Astrocyte of the hippocampus (primary cell): ENCODE data around the gene OR5A1.
"Not testable (repeated sequence)": the region's sequence is repeated elsewhere in the genome, so short reads cannot be mapped to it uniquely, and the experiment has no call there.

ENCODE experiments used
- DNase-seq: peaks from one replicate; pipeline ENCODE4 v3.0.0; 2011; ENCODE audit warnings: low read depth, low spot score

The OR5A1 gene

DNA sequence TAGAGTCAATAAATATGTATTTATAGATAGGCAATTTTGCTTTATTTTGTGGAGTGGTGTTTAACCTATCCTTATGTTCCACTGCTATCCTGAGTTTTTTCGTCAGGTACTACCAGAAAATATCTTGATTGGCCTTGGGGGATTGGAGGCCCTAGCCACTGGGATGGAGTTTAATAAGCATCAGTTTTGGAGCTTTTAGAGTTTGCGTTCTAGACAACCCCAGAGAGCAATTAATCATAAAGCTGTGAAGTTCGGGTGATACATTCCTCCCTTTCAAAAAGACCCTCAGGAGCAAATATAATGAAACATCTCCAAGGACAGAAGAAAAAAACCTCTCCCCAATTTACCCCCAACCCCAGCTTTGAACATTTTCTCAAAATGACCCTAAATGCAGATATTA is at the start of gene OR5A1:
Gene OR5A1, plus strand, starts transcription at position 301 of the 400 bp plus-strand sequence. CDS start 6,700 bp downstream, outside the sequence.
- no peak for DNase-seq

DNA sequence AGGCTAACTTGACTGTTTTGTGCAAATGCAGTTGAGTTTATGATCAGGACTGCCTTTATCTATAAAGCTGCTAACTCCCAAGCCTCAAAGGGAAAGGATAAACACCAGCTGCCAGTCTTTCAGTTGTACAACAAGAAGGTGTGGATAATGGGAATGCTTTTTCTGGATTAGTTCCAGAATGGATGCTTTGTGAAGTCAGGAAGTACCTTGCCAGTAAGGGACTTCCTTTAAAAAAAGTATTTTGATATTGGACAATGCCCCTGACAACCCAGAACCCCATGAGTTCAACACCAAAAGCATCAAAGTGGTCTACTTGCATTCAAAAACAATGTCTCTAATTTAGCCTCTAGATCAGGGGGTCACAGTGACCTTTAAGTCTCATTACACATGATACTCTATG is 42.1 kb upstream of the OR5A1 start:
- no peak for DNase-seq

- DNase-seq = no peak
Measured at GRCh38 chr11:59400461-59401261, 35.6 kb upstream of the OR5A1 start.

DNA sequence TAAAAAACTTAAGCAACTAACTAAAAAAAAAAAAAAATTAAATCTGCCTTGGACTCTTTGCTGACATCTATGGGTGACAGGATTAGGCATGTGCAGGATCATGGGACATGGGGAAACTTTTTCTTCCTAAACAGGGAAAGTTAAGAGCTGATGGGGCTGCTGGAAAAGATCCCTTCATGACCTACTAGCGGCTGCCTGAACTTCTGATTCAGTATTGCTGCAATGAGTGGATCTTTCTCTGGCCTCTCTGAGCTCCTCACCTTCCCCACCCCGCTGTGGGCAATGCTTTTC is 35.1 kb upstream of the OR5A1 start:
- no peak for DNase-seq

GRCh38 chr11:59403546-59403945 is 32.7 kb upstream of the OR5A1 start:
- DNase-seq = no peak

GRCh38 chr11:59413646-59414045 is 22.6 kb upstream of the OR5A1 start:
- no peak for DNase-seq

- DNase-seq = no peak
Measured at GRCh38 chr11:59415111-59415510, 21.2 kb upstream of the OR5A1 start.

DNA sequence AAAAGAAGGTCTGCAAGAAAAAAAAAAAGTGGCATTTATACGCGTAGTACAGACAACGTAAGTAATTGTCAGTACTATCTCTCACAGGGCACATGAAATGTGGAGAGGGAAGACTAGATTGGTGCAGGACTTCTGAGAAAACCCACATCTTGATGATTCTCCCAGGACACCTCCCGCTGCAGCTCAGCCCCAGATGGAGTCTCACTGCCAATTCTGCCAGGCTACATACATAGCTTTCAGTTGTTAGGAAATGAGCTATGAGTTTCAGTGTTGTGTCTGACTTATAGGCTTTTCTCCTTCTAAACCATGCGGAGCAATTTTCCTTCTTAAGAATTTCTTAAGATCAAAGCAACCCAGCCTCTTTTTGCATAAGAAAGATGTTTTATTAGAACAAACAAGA is 19.7 kb upstream of the OR5A1 start:
- DNase-seq = no peak

DNA sequence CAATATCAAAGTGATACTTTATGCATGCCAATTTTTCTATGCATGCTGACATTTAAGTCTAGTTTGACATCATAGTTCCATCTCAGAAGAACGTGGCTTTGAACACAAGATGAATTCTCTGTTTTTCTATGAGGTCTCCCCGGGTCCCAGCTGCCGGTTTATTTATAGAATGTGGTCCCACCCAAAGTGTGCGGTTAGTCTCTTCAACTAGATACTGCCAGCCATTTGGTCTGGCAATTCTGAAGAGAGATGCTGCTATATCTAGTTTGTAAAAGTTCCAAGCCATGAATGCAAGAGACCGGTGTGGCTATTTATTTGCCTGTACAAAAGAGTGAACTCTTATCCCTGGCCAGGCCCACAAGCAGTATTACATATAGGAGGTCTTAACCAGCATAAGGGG is 19.2 kb upstream of the OR5A1 start:
- no peak for DNase-seq

DNA sequence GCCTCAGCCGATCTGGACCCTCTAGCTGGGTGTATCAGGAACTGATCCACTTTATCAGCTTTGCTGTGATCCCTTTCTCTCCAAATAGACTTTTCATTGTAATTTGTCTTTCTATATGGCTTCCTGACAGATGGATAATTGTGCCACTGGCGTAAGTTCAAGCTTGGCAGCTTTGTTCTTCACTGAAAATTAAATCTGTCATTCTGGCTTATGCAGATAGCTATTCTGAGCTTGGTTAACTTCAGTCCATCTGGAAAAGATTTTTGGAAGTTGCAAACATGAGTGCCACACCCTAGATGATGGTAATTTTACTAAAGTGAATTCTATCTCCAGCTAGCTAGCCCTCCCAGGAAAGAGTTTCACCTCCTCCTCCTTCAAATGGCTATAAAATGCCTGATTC is 18.1 kb upstream of the OR5A1 start:
- DNase-seq = no peak

DNA sequence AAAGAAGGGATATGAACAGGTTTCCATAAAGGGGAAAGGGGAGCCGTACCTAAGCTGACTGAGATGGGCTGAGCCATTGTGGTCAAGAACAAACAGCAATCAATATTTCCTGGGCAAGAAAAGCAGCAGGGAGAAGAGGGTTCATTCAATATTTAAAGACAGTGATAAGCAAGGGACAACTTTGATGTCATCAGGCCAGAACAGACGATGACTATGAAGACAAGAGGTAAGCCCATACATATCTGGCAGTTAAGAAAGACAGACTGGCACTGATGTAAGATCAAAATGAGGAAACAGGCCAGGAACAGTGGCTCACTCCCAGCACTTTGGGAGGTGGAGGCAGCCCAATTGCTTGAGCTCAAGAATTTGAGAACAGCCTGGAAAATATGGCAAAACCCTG is 12.4 kb upstream of the OR5A1 start:
- no peak for DNase-seq

- no peak for DNase-seq
Measured at GRCh38 chr11:59425131-59425530, 11.1 kb upstream of the OR5A1 start.

- DNase-seq = peak; percentile 20
Measured at GRCh38 chr11:59426361-59427067, 9.8 kb upstream of the OR5A1 start, which contains the start of gene OR5A2. TSS of gene OR5A2 (minus strand) at chr11:59426413. CDS start at chr11:59422953, 3,460 bp downstream.

DNA sequence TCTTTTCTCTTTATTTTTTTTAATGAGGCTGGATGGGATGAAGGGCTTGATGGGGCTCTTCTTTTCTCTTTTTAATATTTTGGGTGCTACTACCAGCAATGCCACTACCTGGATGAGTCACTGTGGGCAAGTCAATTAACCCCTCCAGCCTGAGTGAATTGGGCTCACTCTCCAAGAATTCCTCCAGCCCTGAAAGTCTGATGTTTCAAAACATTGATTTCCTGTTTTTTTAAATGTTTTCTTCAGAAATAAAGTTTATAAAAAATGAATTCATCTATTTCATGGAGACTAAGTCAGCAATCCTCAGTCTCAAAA is 9.2 kb upstream of the OR5A1 start:
- no peak for DNase-seq

GRCh38 chr11:59429924-59430516 is 6.2 kb upstream of the OR5A1 start:
- peak; percentile 57 for DNase-seq

GRCh38 chr11:59437770-59438169 is 1.5 kb downstream of the OR5A1 start:
- DNase-seq = no peak

DNA sequence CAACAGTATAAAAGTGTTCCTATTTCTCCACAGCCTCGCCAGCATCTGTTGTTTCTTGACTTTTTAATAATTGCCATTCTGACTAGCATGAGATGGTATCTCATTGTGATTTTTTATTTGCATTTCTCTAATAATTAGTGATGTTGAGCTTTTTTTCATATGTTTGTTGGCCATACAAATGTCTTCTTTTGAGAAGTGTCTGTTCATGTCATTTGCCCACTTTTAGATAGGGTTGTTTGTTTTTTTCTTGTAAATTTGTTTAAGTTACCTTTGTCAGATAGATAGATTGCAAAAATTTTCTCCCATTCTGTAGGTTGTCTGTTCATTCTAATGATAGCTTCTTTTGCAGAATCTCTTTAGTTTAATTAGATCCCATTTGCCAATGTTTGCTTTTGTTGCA is 9.4 kb downstream of the OR5A1 start:
- DNase-seq = not testable (repeated sequence)

GRCh38 chr11:59448484-59448883 is 12.2 kb downstream of the OR5A1 start:
- no peak for DNase-seq

GRCh38 chr11:59456661-59457060 is 20.4 kb downstream of the OR5A1 start, which contains the start of gene OR4D6:
TSS of gene OR4D6 (plus strand) at chr11:59456961. CDS start at chr11:59456961, 0 bp downstream.
- DNase-seq = no peak

DNA sequence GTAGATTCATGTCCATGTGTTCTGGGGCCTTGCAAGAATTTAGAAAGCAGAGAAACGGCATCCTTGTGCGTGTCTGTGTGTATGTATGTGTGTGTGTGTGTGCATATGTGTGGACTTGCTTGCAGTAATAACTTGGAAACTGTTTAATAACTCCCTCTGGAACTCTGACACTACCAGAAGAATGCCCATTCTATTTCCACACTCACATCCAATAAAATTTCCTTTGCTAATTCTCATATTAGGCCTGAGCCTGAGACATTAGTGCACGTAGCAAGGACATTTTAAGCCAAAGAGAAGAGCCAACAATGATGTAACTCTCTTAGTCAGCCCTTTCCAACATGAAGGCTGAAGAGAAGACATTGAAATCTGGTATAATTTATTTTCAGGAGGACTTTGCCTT is 23.6 kb downstream of the OR5A1 start:
- DNase-seq = no peak

GRCh38 chr11:59463190-59463641 is 26.9 kb downstream of the OR5A1 start:
- no peak for DNase-seq

- no peak for DNase-seq
Measured at GRCh38 chr11:59473015-59473414, 36.7 kb downstream of the OR5A1 start, which contains the start of gene OR4D10. TSS of gene OR4D10 (plus strand) at chr11:59473315. CDS start at chr11:59477430, 4,115 bp downstream.

DNA sequence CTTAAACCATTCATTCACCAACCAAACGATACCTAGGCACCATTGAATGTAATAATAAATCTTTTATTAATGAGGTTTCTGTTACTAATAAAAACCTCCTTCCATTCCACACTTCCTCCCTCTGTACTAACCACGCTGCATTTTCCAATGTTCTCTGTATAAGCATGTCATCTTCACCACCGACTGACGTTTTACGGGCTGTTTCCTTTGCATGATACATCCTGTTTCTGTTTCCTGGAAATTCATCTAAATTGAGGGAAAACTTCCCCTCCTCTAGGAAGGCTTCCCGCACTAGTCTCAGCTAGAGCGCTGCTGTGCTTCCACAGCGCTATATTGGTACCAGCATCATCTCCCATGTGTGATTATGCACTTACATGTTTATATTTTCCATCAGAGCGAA is 38.9 kb downstream of the OR5A1 start:
- DNase-seq = no peak
